ENCODE results near the gene ABHD15.

ABHD15 gene

GRCh38 chr17:29588562-29589411, 21.9 kb upstream of the ABHD15 start:
- Histone ChIP-seq H3K27ac (ENCODE audit: low read depth, low read length, poor library complexity, severe bottlenecking) (peak overlapping the region; percentile 25), H3K9me2 (ENCODE audit: low read depth, low read length) (no peaks in the 10 kb centered on the region), H3K4me2 (ENCODE audit: low read length) (peak overlapping the region; percentile 94), H3K79me2 (ENCODE audit: insufficient read depth, low read length) (peaks cover 9% of the 10 kb centered on the region; the same call in 1 of the 2 replicates), H3K9me3 (ENCODE audit: low read length) (no peaks in the 10 kb centered on the region), H3K9ac (ENCODE audit: low read length) (peak overlapping the region; percentile 88), H3K36me3 (ENCODE audit: insufficient read depth, low read length) (0 out of 2 replicates have a peak, but pooled peaks cover 2% of the 10 kb centered on the region), H3K27me3 (ENCODE audit: insufficient read depth, low read length) (no peaks in the 10 kb centered on the region), H4K20me1 (ENCODE audit: insufficient read depth, low read length) (no peaks in the 10 kb centered on the region), H3K4me1 (ENCODE audit: insufficient read depth, low read length, severe bottlenecking) (peaks cover 83% of the 10 kb centered on the region), H2AFZ (ENCODE audit: low read length) (no peak overlapping the region), H3F3A (ENCODE audit: insufficient read depth, low read length) (no peaks in the 10 kb centered on the region), H3K4me3 (ENCODE audit: low read depth, low read length, poor library complexity, severe bottlenecking) (peak overlapping the region; percentile 94)
- TF ChIP-seq CTCF (IDR thresholded peaks at IDR 0.05; ENCODE audit: low read length) (no peak), EZH2 (IDR thresholded peaks at IDR 0.05; ENCODE audit: borderline replicate concordance, low read length) (no peak)

DNA sequence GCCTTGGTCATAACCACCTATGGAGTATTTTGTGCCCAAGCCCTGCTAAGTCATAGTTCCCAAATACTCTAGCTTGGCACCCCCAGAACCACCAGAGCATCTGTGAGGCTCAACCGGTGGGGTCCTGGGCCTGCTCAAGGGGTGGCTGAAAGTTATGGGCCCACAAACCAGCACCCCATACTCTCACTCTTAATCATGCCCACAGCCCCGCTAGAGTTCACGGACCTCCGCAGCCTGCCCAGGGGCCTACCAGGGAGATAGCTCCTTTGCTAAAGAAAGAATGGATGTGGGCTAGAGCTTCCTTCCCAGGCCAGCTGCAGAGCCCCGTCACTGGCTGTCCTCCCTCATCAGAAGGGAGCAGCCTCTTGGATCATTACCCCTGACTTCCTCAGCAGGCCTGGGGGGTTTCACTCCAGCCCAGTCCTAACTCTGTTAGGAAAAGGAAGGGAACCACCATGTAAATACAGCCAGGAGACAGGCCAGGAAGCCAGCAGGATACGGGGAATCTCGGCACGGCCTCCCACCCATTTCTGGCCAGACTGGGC, 21.3 kb upstream of the ABHD15 start:
- Histone ChIP-seq H3K9me3 (ENCODE audit: low read length) (no peaks in the 10 kb centered on the region), H3K27ac (ENCODE audit: low read depth, low read length, poor library complexity, severe bottlenecking) (peak overlapping the region; percentile 25), H4K20me1 (ENCODE audit: insufficient read depth, low read length) (no peaks in the 10 kb centered on the region), H3K4me2 (ENCODE audit: low read length) (peak overlapping the region; percentile 94), H3K36me3 (ENCODE audit: insufficient read depth, low read length) (peaks cover 9% of the 10 kb centered on the region), H3K9ac (ENCODE audit: low read length) (peak overlapping the region; percentile 88), H2AFZ (ENCODE audit: low read length) (no peak overlapping the region), H3K9me2 (ENCODE audit: low read depth, low read length) (no peaks in the 10 kb centered on the region), H3K4me3 (ENCODE audit: low read depth, low read length, poor library complexity, severe bottlenecking) (peak overlapping the region; percentile 94), H3K27me3 (ENCODE audit: insufficient read depth, low read length) (no peaks in the 10 kb centered on the region), H3K4me1 (ENCODE audit: insufficient read depth, low read length, severe bottlenecking) (peaks cover 80% of the 10 kb centered on the region), H3F3A (ENCODE audit: insufficient read depth, low read length) (no peaks in the 10 kb centered on the region), H3K79me2 (ENCODE audit: insufficient read depth, low read length) (peaks cover 9% of the 10 kb centered on the region; the same call in 1 of the 2 replicates)
- TF ChIP-seq CTCF (IDR thresholded peaks at IDR 0.05; ENCODE audit: low read length), result no peak
- TF ChIP-seq EZH2 (IDR thresholded peaks at IDR 0.05; ENCODE audit: borderline replicate concordance, low read length), result no peak

- Histone ChIP-seq H3K27me3 (ENCODE audit: insufficient read depth, low read length) (no peaks in the 10 kb centered on the region), H3K4me1 (ENCODE audit: insufficient read depth, low read length, severe bottlenecking) (peaks cover 77% of the 10 kb centered on the region), H3K4me3 (ENCODE audit: low read depth, low read length, poor library complexity, severe bottlenecking) (peak overlapping the region; percentile 94), H3K9ac (ENCODE audit: low read length) (peak overlapping the region; percentile 88), H3K9me2 (ENCODE audit: low read depth, low read length) (no peaks in the 10 kb centered on the region), H3K9me3 (ENCODE audit: low read length) (no peaks in the 10 kb centered on the region), H3K4me2 (ENCODE audit: low read length) (peak overlapping the region; percentile 94), H3K27ac (ENCODE audit: low read depth, low read length, poor library complexity, severe bottlenecking) (peak overlapping the region; percentile 25), H3K79me2 (ENCODE audit: insufficient read depth, low read length) (peaks cover 9% of the 10 kb centered on the region; the same call in 1 of the 2 replicates), H4K20me1 (ENCODE audit: insufficient read depth, low read length) (no peaks in the 10 kb centered on the region), H3F3A (ENCODE audit: insufficient read depth, low read length) (no peaks in the 10 kb centered on the region), H3K36me3 (ENCODE audit: insufficient read depth, low read length) (peaks cover 11% of the 10 kb centered on the region), H2AFZ (ENCODE audit: low read length) (no peak overlapping the region)
- TF ChIP-seq EZH2 (IDR thresholded peaks at IDR 0.05; ENCODE audit: borderline replicate concordance, low read length) (no peak), CTCF (IDR thresholded peaks at IDR 0.05; ENCODE audit: low read length) (no peak)
Observed at GRCh38 chr17:29587591-29587990, 20.8 kb upstream of the ABHD15 start.
